Osteoblast (primary cell): ENCODE measurements around the gene KLHDC10. TPM values are rescaled to one million over a fixed set of nuclear protein-coding genes. Genes with fewer than 3 reads are reported as not detected.

ENCODE experiments used
- DNase-seq: peaks from one replicate; pipeline ENCODE4 v3.0.0; 2011; ENCODE audit warnings: low spot score, mixed read lengths; ENCODE audit not compliant: insufficient read length; ENCODE audit errors: missing footprints
- H2AFZ ChIP-seq: 2 replicates; pipeline ENCODE4 v1.6.0; 2011; ENCODE audit warnings: mild to moderate bottlenecking, low read length
- H3K27ac ChIP-seq: 2 replicates; pipeline ENCODE4 v1.5.1; 2011; ENCODE audit warnings: mild to moderate bottlenecking, low read depth, low read length, moderate library complexity
- H3K27me3 ChIP-seq: 2 replicates; pipeline ENCODE4 v1.6.0; 2012; ENCODE audit warnings: mild to moderate bottlenecking, control low read depth, inconsistent platforms, low read length, moderate library complexity; ENCODE audit not compliant: insufficient read depth
- H3K36me3 ChIP-seq: 2 replicates; pipeline ENCODE4 v1.5.1; 2011; ENCODE audit warnings: mild to moderate bottlenecking, low read length, control low read depth, moderate library complexity; ENCODE audit not compliant: insufficient read depth
- H3K4me1 ChIP-seq: 2 replicates; pipeline ENCODE4 v1.5.1; 2011; ENCODE audit warnings: mild to moderate bottlenecking, low read length, control low read depth, moderate library complexity; ENCODE audit not compliant: insufficient read depth
- H3K4me2 ChIP-seq: 2 replicates; pipeline ENCODE4 v1.6.0; 2011; ENCODE audit warnings: mild to moderate bottlenecking, low read length; ENCODE audit not compliant: insufficient read depth
- H3K4me3 ChIP-seq: fragments of 200-600 bp; sonication (generic); 3 replicates; pipeline ENCODE4 v1.5.1; 2012; ENCODE audit warnings: mild to moderate bottlenecking, low read length, inconsistent platforms; ENCODE audit not compliant: insufficient read depth
- H3K79me2 ChIP-seq: 2 replicates; pipeline ENCODE4 v1.6.0; 2012; ENCODE audit warnings: mild to moderate bottlenecking, low read length, control low read depth, inconsistent platforms; ENCODE audit not compliant: insufficient read depth
- H3K9me3 ChIP-seq: 2 replicates; pipeline ENCODE4 v1.5.1; 2011; ENCODE audit warnings: low read depth, low read length, control low read depth
- H4K20me1 ChIP-seq: 2 replicates; pipeline ENCODE4 v1.6.0; 2012; ENCODE audit warnings: mild to moderate bottlenecking, low read length, control low read depth; ENCODE audit not compliant: insufficient read depth
- total RNA-seq: library from RNA; depleted of rRNA; stranded (reverse); fragments of >200 nt; gene quantifications from 2 replicates; pipeline ENCODE4 v1.2.3, GENCODE V29; 2012
- TF ChIP-seq, protein P1 (sequence below): IDR thresholded peaks from 2 replicates; pipeline ENCODE4 v1.5.1; 2011; ENCODE audit warnings: mild to moderate bottlenecking, low read depth, low read length, moderate library complexity; ENCODE audit errors: extremely low read depth

KLHDC10 gene
- total RNA-seq, 1 donor = 32.6 TPM

DNA sequence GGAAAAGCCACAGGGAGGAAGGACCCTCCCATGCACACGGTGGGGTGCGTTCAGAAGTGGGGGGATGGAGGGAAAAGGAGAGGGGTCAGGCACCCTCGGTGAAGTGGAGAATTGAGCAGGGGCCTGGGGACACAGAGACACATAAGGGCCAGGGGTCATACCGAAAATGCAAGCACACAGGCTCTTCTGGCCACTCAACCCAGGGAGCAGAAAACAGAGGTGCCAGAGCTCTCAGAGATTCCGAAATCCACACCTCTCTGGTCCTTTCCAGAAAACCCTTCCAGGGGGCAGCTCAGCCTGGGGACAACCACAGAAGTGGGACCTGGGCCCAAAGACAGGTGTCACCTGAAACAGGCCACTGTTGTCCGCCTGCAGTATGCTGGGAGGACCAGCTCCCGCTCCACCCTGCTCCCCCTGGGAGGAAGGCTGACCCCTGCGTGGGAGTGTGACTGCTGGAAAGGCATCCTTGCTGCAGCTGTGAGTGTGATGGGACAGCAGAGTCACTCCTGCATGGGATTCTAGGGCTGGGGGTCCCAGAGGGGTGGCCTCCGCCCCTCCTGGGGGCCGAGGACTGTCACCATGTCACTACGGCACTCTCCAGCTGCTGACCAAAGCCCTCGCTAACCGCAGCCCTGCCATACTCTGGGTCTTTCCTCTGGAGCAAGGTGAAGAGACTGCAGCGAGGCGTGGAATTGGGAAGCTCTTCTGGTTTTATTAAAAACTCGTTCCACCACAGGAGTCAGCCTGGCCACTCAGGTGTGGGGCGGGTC is 71.7 kb downstream of the KLHDC10 start:
- peak; percentile 90 for DNase-seq
- Histone ChIP-seq H3K27ac (peak overlapping the region; percentile 90), H2AFZ (peak overlapping the region; percentile 92), H4K20me1 (no peaks in the 10 kb centered on the region), H3K27me3 (no peaks in the 10 kb centered on the region), H3K79me2 (no peaks in the 10 kb centered on the region), H3K4me1 (peaks cover 29% of the 10 kb centered on the region), H3K36me3 (no peaks in the 10 kb centered on the region), H3K4me3 (peak overlapping the region; percentile 71), H3K9me3 (no peaks in the 10 kb centered on the region), H3K4me2 (peak overlapping the region; percentile 88)
- TF ChIP-seq, protein P1, sequence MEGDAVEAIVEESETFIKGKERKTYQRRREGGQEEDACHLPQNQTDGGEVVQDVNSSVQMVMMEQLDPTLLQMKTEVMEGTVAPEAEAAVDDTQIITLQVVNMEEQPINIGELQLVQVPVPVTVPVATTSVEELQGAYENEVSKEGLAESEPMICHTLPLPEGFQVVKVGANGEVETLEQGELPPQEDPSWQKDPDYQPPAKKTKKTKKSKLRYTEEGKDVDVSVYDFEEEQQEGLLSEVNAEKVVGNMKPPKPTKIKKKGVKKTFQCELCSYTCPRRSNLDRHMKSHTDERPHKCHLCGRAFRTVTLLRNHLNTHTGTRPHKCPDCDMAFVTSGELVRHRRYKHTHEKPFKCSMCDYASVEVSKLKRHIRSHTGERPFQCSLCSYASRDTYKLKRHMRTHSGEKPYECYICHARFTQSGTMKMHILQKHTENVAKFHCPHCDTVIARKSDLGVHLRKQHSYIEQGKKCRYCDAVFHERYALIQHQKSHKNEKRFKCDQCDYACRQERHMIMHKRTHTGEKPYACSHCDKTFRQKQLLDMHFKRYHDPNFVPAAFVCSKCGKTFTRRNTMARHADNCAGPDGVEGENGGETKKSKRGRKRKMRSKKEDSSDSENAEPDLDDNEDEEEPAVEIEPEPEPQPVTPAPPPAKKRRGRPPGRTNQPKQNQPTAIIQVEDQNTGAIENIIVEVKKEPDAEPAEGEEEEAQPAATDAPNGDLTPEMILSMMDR = no peak

DNA sequence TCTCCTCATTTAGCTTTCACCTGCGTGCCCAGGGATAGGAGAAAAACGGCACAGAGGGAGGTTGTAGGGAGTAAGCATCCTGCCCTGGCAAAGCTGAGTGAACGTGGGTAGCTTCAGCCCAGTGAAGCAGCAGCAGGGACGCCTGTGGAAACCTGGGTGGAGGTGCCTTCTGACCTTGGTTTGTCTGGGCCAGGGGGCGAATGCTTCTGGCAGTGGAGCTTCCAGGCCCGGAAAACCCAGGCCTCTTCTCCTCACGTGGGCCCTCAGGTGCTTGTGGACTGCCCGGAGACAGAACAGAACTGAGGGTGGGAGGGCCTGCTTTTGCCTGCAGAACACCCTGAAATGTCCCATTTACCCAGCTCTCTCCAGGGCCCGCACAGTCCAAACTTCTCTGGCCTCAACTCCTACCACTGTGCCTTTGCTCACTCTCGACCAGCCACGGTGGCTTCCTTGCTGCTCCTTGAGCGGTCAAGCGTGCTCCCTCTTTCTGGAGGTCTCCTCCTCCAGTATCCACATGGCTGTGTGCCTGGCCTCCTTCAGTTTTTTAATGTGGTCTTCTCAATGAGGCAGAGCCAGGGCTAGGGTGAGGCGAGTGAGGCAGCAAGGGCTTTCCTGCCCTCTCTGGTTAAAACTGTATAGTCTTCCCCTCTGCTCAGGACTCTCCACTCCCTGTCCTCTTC is 72.5 kb downstream of the KLHDC10 start:
- H4K20me1 ChIP-seq = no peaks in the 10 kb centered on the region
- H3K27ac ChIP-seq = no peak overlapping the region
- DNase-seq = peak; percentile 30
- peaks cover 29% of the 10 kb centered on the region for H3K4me1 ChIP-seq
- H3K36me3 ChIP-seq = no peaks in the 10 kb centered on the region
- H3K27me3 ChIP-seq = no peaks in the 10 kb centered on the region
- H3K9me3 ChIP-seq = no peaks in the 10 kb centered on the region
- no peak overlapping the region for H3K4me2 ChIP-seq
- no peak overlapping the region for H3K4me3 ChIP-seq
- no peak overlapping the region for H2AFZ ChIP-seq
- TF ChIP-seq, protein P1 = no peak
- no peaks in the 10 kb centered on the region for H3K79me2 ChIP-seq

DNA sequence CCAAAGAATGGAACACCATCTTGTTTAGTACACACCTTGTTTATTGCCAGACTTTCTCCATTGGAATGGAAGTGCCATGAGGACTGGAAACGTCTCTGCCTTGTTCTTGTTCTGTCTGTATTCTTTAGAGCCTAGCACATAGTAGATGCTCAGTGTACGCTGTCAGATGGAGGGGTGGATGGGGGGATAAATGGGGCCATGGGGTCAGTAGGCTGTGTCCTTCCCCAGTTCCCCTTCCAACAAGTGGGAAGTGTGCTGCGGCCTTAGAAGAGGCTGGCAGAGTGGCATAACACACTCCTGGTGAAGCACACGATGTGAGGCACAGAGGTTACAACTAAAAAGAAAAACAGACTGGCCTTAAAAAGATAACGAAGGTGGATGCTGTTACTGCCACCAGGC is 73.0 kb downstream of the KLHDC10 start:
- peak; percentile 57 for DNase-seq
- H3K4me1 ChIP-seq = peaks cover 29% of the 10 kb centered on the region

DNA sequence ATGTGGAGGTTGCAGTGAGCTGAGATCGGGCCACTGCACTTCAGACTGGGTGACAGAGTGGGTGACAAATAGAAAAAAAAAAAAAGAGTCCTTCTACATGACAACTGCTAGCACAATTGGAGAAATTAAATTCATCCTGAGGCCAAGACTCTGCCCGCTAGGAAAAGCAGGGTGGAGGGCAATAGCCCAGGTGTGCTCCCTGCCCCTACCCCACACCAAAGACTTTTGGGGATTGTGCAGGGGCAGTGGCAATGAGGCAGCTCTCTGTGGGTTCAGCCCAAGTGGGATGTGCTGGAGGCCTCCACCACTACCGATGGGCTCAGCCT is 73.6 kb downstream of the KLHDC10 start:
- H3K9me3 ChIP-seq = no peaks in the 10 kb centered on the region
- TF ChIP-seq, protein P1 = no peak
- no peaks in the 10 kb centered on the region for H4K20me1 ChIP-seq
- H2AFZ ChIP-seq = no peak overlapping the region
- no peak for DNase-seq
- H3K79me2 ChIP-seq = no peaks in the 10 kb centered on the region
- H3K4me1 ChIP-seq = peaks cover 29% of the 10 kb centered on the region
- H3K27me3 ChIP-seq = no peaks in the 10 kb centered on the region
- no peaks in the 10 kb centered on the region for H3K36me3 ChIP-seq
- H3K27ac ChIP-seq = peak overlapping the region; percentile 49
- H3K4me2 ChIP-seq = peak overlapping the region; percentile 43
- H3K4me3 ChIP-seq = no peak overlapping the region

More for the DNA sequence above, 73.0 kb downstream of the KLHDC10 start:
- no peaks in the 10 kb centered on the region for H3K9me3 ChIP-seq
- no peak overlapping the region for H2AFZ ChIP-seq
- H3K27ac ChIP-seq = no peak overlapping the region
- no peak overlapping the region for H3K4me3 ChIP-seq
- H4K20me1 ChIP-seq = no peaks in the 10 kb centered on the region
- no peaks in the 10 kb centered on the region for H3K36me3 ChIP-seq
- TF ChIP-seq, protein P1 = no peak
- H3K27me3 ChIP-seq = no peaks in the 10 kb centered on the region
- H3K4me2 ChIP-seq = no peak overlapping the region
- no peaks in the 10 kb centered on the region for H3K79me2 ChIP-seq
